Measurements from ENCODE around the gene ADGRB2. TPM values are rescaled to one million over a fixed set of nuclear protein-coding genes. Genes with fewer than 3 reads are reported as not detected.

The ADGRB2 gene
- total RNA-seq, 1 experiment from 2014 or later, result 34.8 TPM

DNA sequence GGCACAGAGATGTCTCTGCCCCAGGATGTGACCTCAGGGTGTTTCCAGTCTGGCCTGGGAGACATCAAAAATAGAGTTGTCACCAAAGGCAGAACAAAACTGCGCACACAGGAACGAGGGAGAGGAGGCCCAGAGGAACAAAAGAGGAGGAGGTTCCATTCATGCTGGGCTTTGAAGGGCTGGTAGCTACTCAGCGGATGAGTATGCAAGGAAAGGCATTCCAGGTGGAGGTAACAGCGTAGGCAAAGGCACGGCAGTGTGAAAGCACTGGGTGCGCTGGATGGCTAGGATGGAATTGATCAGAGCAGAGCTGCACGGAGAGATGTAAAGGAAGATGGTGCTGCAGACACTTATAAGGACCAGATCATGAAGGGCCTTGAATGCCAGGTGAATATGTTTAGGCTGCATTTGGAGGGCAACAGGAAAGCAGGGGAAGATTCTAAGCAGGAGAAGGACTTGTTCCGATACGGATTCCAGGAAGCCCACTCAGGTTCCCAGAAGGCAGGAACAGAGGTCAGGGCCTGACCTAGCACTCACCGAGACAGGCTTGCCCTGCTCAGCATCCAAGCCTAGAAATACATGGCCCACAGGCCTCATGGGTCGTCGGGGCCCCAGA, 66.7 kb downstream of the ADGRB2 start:
- Histone ChIP-seq H3K4me3 (ENCODE audit: low read depth in 2 of 2, low read length in 2 of 2) (no peak overlapping the region), H3K27ac (ENCODE audit: low read length) (no peak overlapping the region), H3K36me3 (ENCODE audit: control insufficient read depth, insufficient read depth, low read length) (no peaks in the 10 kb centered on the region), H3K9me3 (ENCODE audit: control insufficient read depth, insufficient read depth, low read depth, low read length) (no peaks in the 10 kb centered on the region), H3K27me3 (ENCODE audit: control insufficient read depth, insufficient read depth, low read length) (no peaks in the 10 kb centered on the region), H3K4me1 (ENCODE audit: control insufficient read depth, insufficient read depth, low read length) (peaks cover 46% of the 10 kb centered on the region)
- intact Hi-C loops (cut with micrococcal nuclease; ENCODE audit: unreplicated experiment) (no loop called here), in situ Hi-C loops (cut with HindIII; ENCODE audit: low pct_unique_long_range_greater_than_20kb, low sequenced_read_pairs) (no loop called here)
- CTCF ChIA-PET, result no interaction called here
- DNase-seq (ENCODE audit: low read depth, low spot score) (no peak), ATAC-seq (no peak)
- POLR2A ChIA-PET, result no interaction called here
- BruUV-seq (replicated peaks), result no TSS peak
- TF ChIP-seq, protein P1, sequence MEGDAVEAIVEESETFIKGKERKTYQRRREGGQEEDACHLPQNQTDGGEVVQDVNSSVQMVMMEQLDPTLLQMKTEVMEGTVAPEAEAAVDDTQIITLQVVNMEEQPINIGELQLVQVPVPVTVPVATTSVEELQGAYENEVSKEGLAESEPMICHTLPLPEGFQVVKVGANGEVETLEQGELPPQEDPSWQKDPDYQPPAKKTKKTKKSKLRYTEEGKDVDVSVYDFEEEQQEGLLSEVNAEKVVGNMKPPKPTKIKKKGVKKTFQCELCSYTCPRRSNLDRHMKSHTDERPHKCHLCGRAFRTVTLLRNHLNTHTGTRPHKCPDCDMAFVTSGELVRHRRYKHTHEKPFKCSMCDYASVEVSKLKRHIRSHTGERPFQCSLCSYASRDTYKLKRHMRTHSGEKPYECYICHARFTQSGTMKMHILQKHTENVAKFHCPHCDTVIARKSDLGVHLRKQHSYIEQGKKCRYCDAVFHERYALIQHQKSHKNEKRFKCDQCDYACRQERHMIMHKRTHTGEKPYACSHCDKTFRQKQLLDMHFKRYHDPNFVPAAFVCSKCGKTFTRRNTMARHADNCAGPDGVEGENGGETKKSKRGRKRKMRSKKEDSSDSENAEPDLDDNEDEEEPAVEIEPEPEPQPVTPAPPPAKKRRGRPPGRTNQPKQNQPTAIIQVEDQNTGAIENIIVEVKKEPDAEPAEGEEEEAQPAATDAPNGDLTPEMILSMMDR (IDR thresholded peaks at IDR 0.05), result no peak
- no peak for TF ChIP-seq POLR2AphosphoS5 (IDR thresholded peaks at IDR 0.05; ENCODE audit: low read depth, low read length)
- no peak for TF ChIP-seq SIN3A (IDR thresholded peaks at IDR 0.05; ENCODE audit: borderline replicate concordance, insufficient read depth, low read depth, low read length)
- TF ChIP-seq, protein P2, sequence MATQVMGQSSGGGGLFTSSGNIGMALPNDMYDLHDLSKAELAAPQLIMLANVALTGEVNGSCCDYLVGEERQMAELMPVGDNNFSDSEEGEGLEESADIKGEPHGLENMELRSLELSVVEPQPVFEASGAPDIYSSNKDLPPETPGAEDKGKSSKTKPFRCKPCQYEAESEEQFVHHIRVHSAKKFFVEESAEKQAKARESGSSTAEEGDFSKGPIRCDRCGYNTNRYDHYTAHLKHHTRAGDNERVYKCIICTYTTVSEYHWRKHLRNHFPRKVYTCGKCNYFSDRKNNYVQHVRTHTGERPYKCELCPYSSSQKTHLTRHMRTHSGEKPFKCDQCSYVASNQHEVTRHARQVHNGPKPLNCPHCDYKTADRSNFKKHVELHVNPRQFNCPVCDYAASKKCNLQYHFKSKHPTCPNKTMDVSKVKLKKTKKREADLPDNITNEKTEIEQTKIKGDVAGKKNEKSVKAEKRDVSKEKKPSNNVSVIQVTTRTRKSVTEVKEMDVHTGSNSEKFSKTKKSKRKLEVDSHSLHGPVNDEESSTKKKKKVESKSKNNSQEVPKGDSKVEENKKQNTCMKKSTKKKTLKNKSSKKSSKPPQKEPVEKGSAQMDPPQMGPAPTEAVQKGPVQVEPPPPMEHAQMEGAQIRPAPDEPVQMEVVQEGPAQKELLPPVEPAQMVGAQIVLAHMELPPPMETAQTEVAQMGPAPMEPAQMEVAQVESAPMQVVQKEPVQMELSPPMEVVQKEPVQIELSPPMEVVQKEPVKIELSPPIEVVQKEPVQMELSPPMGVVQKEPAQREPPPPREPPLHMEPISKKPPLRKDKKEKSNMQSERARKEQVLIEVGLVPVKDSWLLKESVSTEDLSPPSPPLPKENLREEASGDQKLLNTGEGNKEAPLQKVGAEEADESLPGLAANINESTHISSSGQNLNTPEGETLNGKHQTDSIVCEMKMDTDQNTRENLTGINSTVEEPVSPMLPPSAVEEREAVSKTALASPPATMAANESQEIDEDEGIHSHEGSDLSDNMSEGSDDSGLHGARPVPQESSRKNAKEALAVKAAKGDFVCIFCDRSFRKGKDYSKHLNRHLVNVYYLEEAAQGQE (IDR thresholded peaks at IDR 0.05; ENCODE audit: insufficient read depth in 1 of 2, low read depth in 2 of 2, low read length in 1 of 2), result no peak
- no peak for TF ChIP-seq TCF7L2 (IDR thresholded peaks at IDR 0.05; ENCODE audit: low read depth, low read length)

DNA sequence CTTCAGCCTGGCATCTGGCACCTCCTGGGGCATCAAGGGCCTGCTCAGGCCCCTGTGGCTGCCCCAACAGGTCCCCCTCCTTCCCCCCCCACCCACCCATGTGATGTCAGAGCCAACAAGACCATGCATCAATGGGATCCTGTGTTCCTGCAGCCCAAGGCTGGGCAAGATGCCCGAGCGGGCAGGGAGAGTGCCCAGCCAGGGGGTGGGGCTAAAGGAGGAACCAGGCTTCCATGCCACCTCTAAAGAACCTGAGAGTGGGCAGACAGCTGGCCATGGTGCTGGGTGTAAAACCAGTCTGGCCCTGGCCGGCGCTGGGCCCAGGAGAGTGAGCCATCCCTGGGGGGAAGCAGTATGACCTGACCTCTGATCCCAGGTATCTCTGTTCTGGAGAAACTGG, 67.9 kb downstream of the ADGRB2 start:
- no peak for DNase-seq (ENCODE audit: low read depth, low spot score)

More for the DNA sequence above, 67.9 kb downstream of the ADGRB2 start:
- in situ Hi-C loops (cut with HindIII; ENCODE audit: low pct_unique_long_range_greater_than_20kb, low sequenced_read_pairs) (no loop called here), intact Hi-C loops (cut with micrococcal nuclease; ENCODE audit: unreplicated experiment) (no loop called here)
- CTCF ChIA-PET, result interaction anchor here (0.5 to 0.6 kb wide), 2 partner anchors 16 to 115 kb away, joined by 3 to 4 read pairs; no protein-coding TSS in a partner anchor
- no peak overlapping the region for H3K27ac ChIP-seq (ENCODE audit: low read length)
- H3K4me1 ChIP-seq (ENCODE audit: control insufficient read depth, insufficient read depth, low read length), result peaks cover 38% of the 10 kb centered on the region
- no peaks in the 10 kb centered on the region for H3K36me3 ChIP-seq (ENCODE audit: control insufficient read depth, insufficient read depth, low read length)
- no peak for ATAC-seq
- POLR2A ChIA-PET, result no interaction called here
- TF ChIP-seq TCF7L2 (IDR thresholded peaks at IDR 0.05; ENCODE audit: low read depth, low read length) (no peak), POLR2AphosphoS5 (IDR thresholded peaks at IDR 0.05; ENCODE audit: low read depth, low read length) (no peak), SIN3A (IDR thresholded peaks at IDR 0.05; ENCODE audit: borderline replicate concordance, insufficient read depth, low read depth, low read length) (no peak)
- TF ChIP-seq, protein P2 (IDR thresholded peaks at IDR 0.05; ENCODE audit: insufficient read depth in 1 of 2, low read depth in 2 of 2, low read length in 1 of 2), result no peak
- TF ChIP-seq, protein P1 (IDR thresholded peaks at IDR 0.05), result no peak
- no peaks in the 10 kb centered on the region for H3K27me3 ChIP-seq (ENCODE audit: control insufficient read depth, insufficient read depth, low read length)
- no peak overlapping the region for H3K4me3 ChIP-seq (ENCODE audit: low read depth in 2 of 2, low read length in 2 of 2)
- no peaks in the 10 kb centered on the region for H3K9me3 ChIP-seq (ENCODE audit: control insufficient read depth, insufficient read depth, low read depth, low read length)
- no TSS peak for BruUV-seq (replicated peaks)
